Heart left ventricle (tissue), 13 donors: Measurements from ENCODE around the gene MYCN.

Source experiments
- POLR2A ChIP-seq, 2 donors: fragments of 450-650 bp; IDR thresholded peaks; one replicate each; pipeline ENCODE4 v1.6.1; 2017; ENCODE audit warnings: antibody characterized with exemption in 2 of 2, mild to moderate bottlenecking in 2 of 2, moderate library complexity in 2 of 2
- TF ChIP-seq, protein P1 (sequence below), 12 donors: fragments of 200-600 bp; sonication (generic) in 4 of 12; IDR thresholded peaks; one replicate each; pipeline versions ENCODE4 v1.5.0 to v1.8.0; 2018 to 2022; ENCODE audit warnings: antibody characterized with exemption in 12 of 12, mild to moderate bottlenecking in 5 of 12
- donor health status: ischemic (EF 13 %, LVEDD 7.1; RV severe dilation, severe dysfunction).
- donor health status: DM: no; HTN: yes; CAD: no.
- donor health status: DM: no; HTN: no; CAD: no.
- donor health status: ischemic (EF 25% LVEDD 6.9; RV normal size, moderate dysfunction).
- donor health status: ischemic (EF 25% LVEDD 5.7; RV mildly dilated, moderate dysfunction).
- donor health status: ischemic (EF 35%, LVEDD 5.7; RV mildly dilated, moderate dysfunction).
- donor health status: nonischemic (EF 11% LVEDD 7.7; RV severe dilation, severe dysfunction).
- donor health status: DM: yes; HTN: yes; CAD: no.
- donor health status: PGD.
- donor health status: ischemic (EF 29% LVEDD 5.4; RV normal size, mild dysfunction).
- donor health status: nonischemic (EF 23%, LVEDD 6.1; RV moderate dilation, normal function).

DNA sequence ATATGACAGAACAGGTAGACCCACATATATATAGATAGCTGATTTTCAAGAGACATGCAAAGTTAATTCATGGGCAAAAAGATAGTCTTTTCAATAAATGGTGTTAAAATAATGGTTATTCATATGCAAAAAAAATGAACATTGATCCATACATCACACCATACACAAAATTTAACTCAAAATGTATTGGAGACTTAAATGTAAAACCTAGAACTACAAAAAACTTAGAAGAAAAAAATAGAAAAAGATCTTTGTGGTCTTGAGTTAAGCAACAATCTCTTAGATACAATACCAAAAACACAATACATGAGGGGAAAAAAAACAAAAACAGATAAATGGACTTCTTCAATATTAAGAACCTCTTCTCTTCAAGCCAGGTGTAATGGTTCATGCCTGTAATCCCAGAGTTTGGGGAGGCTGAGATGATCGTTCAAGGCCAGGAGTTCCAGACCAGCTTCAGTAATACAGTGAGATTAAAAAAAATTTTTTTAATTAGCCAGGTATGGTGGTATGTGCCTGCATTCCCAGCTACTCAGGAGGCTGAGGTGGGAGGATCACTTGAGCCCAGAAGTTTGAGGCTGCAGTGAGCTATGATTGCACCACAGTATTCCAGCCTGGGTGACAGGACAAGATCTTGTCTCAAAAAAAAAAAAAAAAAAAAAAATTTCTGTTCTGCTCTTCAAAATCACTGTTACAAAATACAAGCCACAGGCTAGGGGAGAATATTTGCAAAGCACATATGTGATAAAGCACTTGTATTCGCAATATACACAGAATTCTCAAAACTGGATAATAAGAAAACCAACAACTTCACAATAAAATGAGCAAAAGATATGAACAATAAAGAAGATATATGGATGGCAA lies 32.7 kb upstream of the MYCN start:
- TF ChIP-seq, protein P1, sequence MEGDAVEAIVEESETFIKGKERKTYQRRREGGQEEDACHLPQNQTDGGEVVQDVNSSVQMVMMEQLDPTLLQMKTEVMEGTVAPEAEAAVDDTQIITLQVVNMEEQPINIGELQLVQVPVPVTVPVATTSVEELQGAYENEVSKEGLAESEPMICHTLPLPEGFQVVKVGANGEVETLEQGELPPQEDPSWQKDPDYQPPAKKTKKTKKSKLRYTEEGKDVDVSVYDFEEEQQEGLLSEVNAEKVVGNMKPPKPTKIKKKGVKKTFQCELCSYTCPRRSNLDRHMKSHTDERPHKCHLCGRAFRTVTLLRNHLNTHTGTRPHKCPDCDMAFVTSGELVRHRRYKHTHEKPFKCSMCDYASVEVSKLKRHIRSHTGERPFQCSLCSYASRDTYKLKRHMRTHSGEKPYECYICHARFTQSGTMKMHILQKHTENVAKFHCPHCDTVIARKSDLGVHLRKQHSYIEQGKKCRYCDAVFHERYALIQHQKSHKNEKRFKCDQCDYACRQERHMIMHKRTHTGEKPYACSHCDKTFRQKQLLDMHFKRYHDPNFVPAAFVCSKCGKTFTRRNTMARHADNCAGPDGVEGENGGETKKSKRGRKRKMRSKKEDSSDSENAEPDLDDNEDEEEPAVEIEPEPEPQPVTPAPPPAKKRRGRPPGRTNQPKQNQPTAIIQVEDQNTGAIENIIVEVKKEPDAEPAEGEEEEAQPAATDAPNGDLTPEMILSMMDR (IDR thresholded peaks at IDR 0.05), result no peak
- no peak for TF ChIP-seq POLR2A (IDR thresholded peaks at IDR 0.05)
